HG03045 (cell line): ENCODE results near the gene ZBED1.
"Not testable (repeated sequence)": the region's sequence is repeated elsewhere in the genome, so short reads cannot be mapped to it uniquely, and the experiment has no call there.

Experiments
- ATAC-seq: cut with Tn5 transposase; IDR thresholded peaks from one replicate; pipeline ENCODE4 v1.9.1; 2021; ENCODE audit warnings: mild to moderate bottlenecking, moderate library complexity; ENCODE audit not compliant: unreplicated experiment

The ZBED1 gene

GRCh38 chrX:2457289-2458133 lies 43.3 kb downstream of the ZBED1 start:
- ATAC-seq, result no peak

- not testable (repeated sequence) for ATAC-seq
Measured at GRCh38 chrX:2456091-2456490, 44.7 kb downstream of the ZBED1 start.

GRCh38 chrX:2454620-2455019 lies 46.2 kb downstream of the ZBED1 start:
- not testable (repeated sequence) for ATAC-seq

GRCh38 chrX:2452799-2453198 lies 48.0 kb downstream of the ZBED1 start:
- ATAC-seq, result no peak

- ATAC-seq, result no peak
Measured at GRCh38 chrX:2452317-2452784, 48.4 kb downstream of the ZBED1 start.

GRCh38 chrX:2451501-2452316 lies 49.1 kb downstream of the ZBED1 start:
- no peak for ATAC-seq

GRCh38 chrX:2450681-2451080 lies 50.1 kb downstream of the ZBED1 start:
- ATAC-seq, result no peak

GRCh38 chrX:2449135-2449886 lies 51.5 kb downstream of the ZBED1 start:
- no peak for ATAC-seq

- ATAC-seq, result no peak
Measured at GRCh38 chrX:2447484-2447883, 53.3 kb downstream of the ZBED1 start.

GRCh38 chrX:2446815-2447214 lies 54.0 kb downstream of the ZBED1 start:
- ATAC-seq, result no peak

- no peak for ATAC-seq
Measured at GRCh38 chrX:2445662-2446623, 54.8 kb downstream of the ZBED1 start.

GRCh38 chrX:2442694-2443093 lies 58.1 kb downstream of the ZBED1 start:
- no peak for ATAC-seq

- no peak for ATAC-seq
Measured at GRCh38 chrX:2441466-2441865, 59.3 kb downstream of the ZBED1 start.

GRCh38 chrX:2439613-2440012 lies 61.2 kb downstream of the ZBED1 start:
- ATAC-seq, result no peak
